GM21717 (cell line): Measurements from ENCODE around the gene RABGEF1.
"Not testable (repeated sequence)": the region's sequence is repeated elsewhere in the genome, so short reads cannot be mapped to it uniquely, and the experiment has no call there.

Experiments
- ATAC-seq: cut with Tn5 transposase; IDR thresholded peaks from one replicate; pipeline ENCODE4 v1.9.1; 2021; ENCODE audit warnings: mild to moderate bottlenecking, moderate library complexity; ENCODE audit not compliant: unreplicated experiment

Gene RABGEF1

GRCh38 chr7:66763633-66764355 lies 23.3 kb downstream of the RABGEF1 start:
- not testable (repeated sequence) for ATAC-seq

- ATAC-seq, result not testable (repeated sequence)
Observed at GRCh38 chr7:66764905-66765304, 24.4 kb downstream of the RABGEF1 start.

- ATAC-seq, result not testable (repeated sequence)
Observed at GRCh38 chr7:66765322-66766025, 24.9 kb downstream of the RABGEF1 start.

GRCh38 chr7:66766041-66766440 lies 25.5 kb downstream of the RABGEF1 start:
- ATAC-seq, result no peak

GRCh38 chr7:66767486-66767885 lies 27.0 kb downstream of the RABGEF1 start:
- not testable (repeated sequence) for ATAC-seq

GRCh38 chr7:66768865-66769832 lies 28.6 kb downstream of the RABGEF1 start:
- ATAC-seq, result no peak

- ATAC-seq, result no peak
Observed at GRCh38 chr7:66769833-66770512, 29.4 kb downstream of the RABGEF1 start.

GRCh38 chr7:66771795-66772194 lies 31.3 kb downstream of the RABGEF1 start:
- no peak for ATAC-seq

GRCh38 chr7:66773744-66774143 lies 33.2 kb downstream of the RABGEF1 start:
- not testable (repeated sequence) for ATAC-seq

GRCh38 chr7:66776383-66776782 lies 35.9 kb downstream of the RABGEF1 start:
- ATAC-seq, result not testable (repeated sequence)

- ATAC-seq, result no peak
Observed at GRCh38 chr7:66776800-66777442, 36.4 kb downstream of the RABGEF1 start.

GRCh38 chr7:66778201-66778600 lies 37.7 kb downstream of the RABGEF1 start:
- ATAC-seq, result no peak

GRCh38 chr7:66779669-66780409 lies 39.3 kb downstream of the RABGEF1 start:
- ATAC-seq, result no peak

- ATAC-seq, result no peak
Observed at GRCh38 chr7:66781408-66782090, 41.0 kb downstream of the RABGEF1 start.

- ATAC-seq, result not testable (repeated sequence)
Observed at GRCh38 chr7:66782875-66783274, 42.3 kb downstream of the RABGEF1 start.

GRCh38 chr7:66783887-66784595 lies 43.5 kb downstream of the RABGEF1 start:
- ATAC-seq, result not testable (repeated sequence)

GRCh38 chr7:66790196-66790595 lies 49.7 kb downstream of the RABGEF1 start:
- ATAC-seq, result no peak

- ATAC-seq, result no peak
Observed at GRCh38 chr7:66790725-66791124, 50.2 kb downstream of the RABGEF1 start.
